ENCODE data around the gene PIK3AP1.

PIK3AP1 gene

DNA sequence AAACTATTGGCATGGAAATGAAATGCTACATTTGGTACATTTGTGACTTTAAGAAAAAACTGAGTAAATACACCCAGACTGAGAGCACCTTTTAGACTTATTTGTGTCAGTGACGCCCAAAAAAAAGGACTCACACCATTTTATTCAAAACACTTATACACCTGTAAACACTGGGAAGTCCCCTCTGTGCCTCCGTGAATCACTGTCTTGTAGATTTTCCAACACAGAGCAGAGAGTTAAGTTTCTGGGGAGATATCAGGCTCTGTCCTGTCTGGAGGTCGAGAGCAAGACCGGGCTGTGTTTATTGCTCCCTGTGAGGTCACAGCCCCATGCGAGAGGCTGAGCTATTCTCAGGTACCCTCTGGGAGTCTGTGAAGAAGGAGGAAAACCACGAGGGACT lies 72.8 kb downstream of the PIK3AP1 start:
- no peak overlapping the region for H3K4me2 ChIP-seq (ENCODE audit: low read length)
- TF ChIP-seq EZH2 (IDR thresholded peaks at IDR 0.05; ENCODE audit: borderline replicate concordance, low read length): no peak
- TF ChIP-seq, protein P1, sequence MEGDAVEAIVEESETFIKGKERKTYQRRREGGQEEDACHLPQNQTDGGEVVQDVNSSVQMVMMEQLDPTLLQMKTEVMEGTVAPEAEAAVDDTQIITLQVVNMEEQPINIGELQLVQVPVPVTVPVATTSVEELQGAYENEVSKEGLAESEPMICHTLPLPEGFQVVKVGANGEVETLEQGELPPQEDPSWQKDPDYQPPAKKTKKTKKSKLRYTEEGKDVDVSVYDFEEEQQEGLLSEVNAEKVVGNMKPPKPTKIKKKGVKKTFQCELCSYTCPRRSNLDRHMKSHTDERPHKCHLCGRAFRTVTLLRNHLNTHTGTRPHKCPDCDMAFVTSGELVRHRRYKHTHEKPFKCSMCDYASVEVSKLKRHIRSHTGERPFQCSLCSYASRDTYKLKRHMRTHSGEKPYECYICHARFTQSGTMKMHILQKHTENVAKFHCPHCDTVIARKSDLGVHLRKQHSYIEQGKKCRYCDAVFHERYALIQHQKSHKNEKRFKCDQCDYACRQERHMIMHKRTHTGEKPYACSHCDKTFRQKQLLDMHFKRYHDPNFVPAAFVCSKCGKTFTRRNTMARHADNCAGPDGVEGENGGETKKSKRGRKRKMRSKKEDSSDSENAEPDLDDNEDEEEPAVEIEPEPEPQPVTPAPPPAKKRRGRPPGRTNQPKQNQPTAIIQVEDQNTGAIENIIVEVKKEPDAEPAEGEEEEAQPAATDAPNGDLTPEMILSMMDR (IDR thresholded peaks at IDR 0.05; ENCODE audit: low read length): no peak
- no peak overlapping the region for H3K9ac ChIP-seq (ENCODE audit: low read length)
- peaks cover 92% of the 10 kb centered on the region for H3K36me3 ChIP-seq (ENCODE audit: insufficient read depth, low read length)
- H3K4me1 ChIP-seq (ENCODE audit: insufficient read depth, low read length, severe bottlenecking): peaks cover 25% of the 10 kb centered on the region
- H2AFZ ChIP-seq (ENCODE audit: low read length): no peak overlapping the region
- peak overlapping the region; percentile 1 for H3K27ac ChIP-seq (ENCODE audit: low read depth, low read length, poor library complexity, severe bottlenecking)
- no peaks in the 10 kb centered on the region for H3K27me3 ChIP-seq (ENCODE audit: insufficient read depth, low read length)
- no peaks in the 10 kb centered on the region for H3F3A ChIP-seq (ENCODE audit: insufficient read depth, low read length)
- H3K79me2 ChIP-seq (ENCODE audit: insufficient read depth, low read length): no peaks in the 10 kb centered on the region
- H3K9me2 ChIP-seq (ENCODE audit: low read depth, low read length): no peaks in the 10 kb centered on the region
- H3K4me3 ChIP-seq (ENCODE audit: low read depth, low read length, poor library complexity, severe bottlenecking): no peak overlapping the region
- no peaks in the 10 kb centered on the region for H4K20me1 ChIP-seq (ENCODE audit: insufficient read depth, low read length)
- H3K9me3 ChIP-seq (ENCODE audit: low read length): no peaks in the 10 kb centered on the region

DNA sequence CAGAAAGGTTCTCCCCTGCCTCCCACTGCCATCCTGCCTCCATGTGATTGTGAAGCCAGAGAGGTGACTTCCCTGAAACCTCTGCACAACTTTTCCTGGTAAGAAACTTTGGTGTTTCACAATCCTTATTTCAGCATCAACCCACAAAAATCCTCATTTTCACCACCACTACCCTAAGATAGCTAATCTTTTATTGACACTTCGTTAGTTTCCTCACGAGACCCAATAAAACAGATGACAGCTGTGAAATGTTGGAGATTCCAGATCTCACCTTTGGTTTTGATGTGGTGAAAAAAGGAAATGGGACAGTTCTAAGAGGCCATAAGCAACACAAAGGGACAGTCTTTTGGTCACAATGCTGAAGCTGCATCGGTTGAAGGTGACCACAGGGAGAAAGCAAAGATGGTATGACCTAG lies 73.6 kb downstream of the PIK3AP1 start:
- TF ChIP-seq EZH2 (IDR thresholded peaks at IDR 0.05; ENCODE audit: borderline replicate concordance, low read length): no peak
- TF ChIP-seq, protein P1 (IDR thresholded peaks at IDR 0.05; ENCODE audit: low read length): no peak
- Histone ChIP-seq H3K9me3 (ENCODE audit: low read length) (no peaks in the 10 kb centered on the region), H3K79me2 (ENCODE audit: insufficient read depth, low read length) (no peaks in the 10 kb centered on the region), H3K27ac (ENCODE audit: low read depth, low read length, poor library complexity, severe bottlenecking) (peak overlapping the region; percentile 1), H3K9ac (ENCODE audit: low read length) (no peak overlapping the region), H2AFZ (ENCODE audit: low read length) (no peak overlapping the region), H3K4me3 (ENCODE audit: low read depth, low read length, poor library complexity, severe bottlenecking) (no peak overlapping the region), H4K20me1 (ENCODE audit: insufficient read depth, low read length) (no peaks in the 10 kb centered on the region), H3K4me2 (ENCODE audit: low read length) (no peak overlapping the region), H3K27me3 (ENCODE audit: insufficient read depth, low read length) (no peaks in the 10 kb centered on the region), H3K9me2 (ENCODE audit: low read depth, low read length) (no peaks in the 10 kb centered on the region), H3F3A (ENCODE audit: insufficient read depth, low read length) (no peaks in the 10 kb centered on the region), H3K4me1 (ENCODE audit: insufficient read depth, low read length, severe bottlenecking) (peaks cover 20% of the 10 kb centered on the region), H3K36me3 (ENCODE audit: insufficient read depth, low read length) (peaks cover 93% of the 10 kb centered on the region)

DNA sequence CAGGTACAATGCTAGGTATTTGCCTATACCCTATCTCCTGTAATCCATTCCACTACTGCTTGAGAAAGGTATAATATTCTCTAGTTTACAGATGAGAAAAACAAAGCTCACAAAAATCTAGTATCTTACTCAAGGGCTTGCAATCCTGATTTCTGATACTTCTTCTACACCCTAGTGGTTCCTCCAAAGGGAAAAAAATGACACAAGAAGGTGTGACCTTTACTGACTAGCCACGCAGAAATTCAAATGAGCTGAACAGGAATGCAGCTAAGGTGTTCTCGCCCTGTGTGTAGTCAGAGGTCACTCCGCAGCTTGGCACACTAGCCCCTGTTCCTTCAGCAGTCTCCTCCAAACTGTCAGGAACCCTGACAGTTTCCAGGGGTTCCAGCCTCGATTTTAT lies 74.0 kb downstream of the PIK3AP1 start:
- Histone ChIP-seq H3K9me3 (ENCODE audit: low read length) (no peaks in the 10 kb centered on the region), H3K4me2 (ENCODE audit: low read length) (no peak overlapping the region), H3F3A (ENCODE audit: insufficient read depth, low read length) (no peaks in the 10 kb centered on the region), H3K4me3 (ENCODE audit: low read depth, low read length, poor library complexity, severe bottlenecking) (no peak overlapping the region), H3K27ac (ENCODE audit: low read depth, low read length, poor library complexity, severe bottlenecking) (peak overlapping the region; percentile 1), H2AFZ (ENCODE audit: low read length) (no peak overlapping the region), H3K9me2 (ENCODE audit: low read depth, low read length) (no peaks in the 10 kb centered on the region), H3K79me2 (ENCODE audit: insufficient read depth, low read length) (no peaks in the 10 kb centered on the region), H3K9ac (ENCODE audit: low read length) (no peak overlapping the region), H4K20me1 (ENCODE audit: insufficient read depth, low read length) (no peaks in the 10 kb centered on the region), H3K27me3 (ENCODE audit: insufficient read depth, low read length) (no peaks in the 10 kb centered on the region), H3K36me3 (ENCODE audit: insufficient read depth, low read length) (peaks cover 93% of the 10 kb centered on the region), H3K4me1 (ENCODE audit: insufficient read depth, low read length, severe bottlenecking) (peaks cover 15% of the 10 kb centered on the region)
- TF ChIP-seq, protein P1 (IDR thresholded peaks at IDR 0.05; ENCODE audit: low read length): no peak
- TF ChIP-seq EZH2 (IDR thresholded peaks at IDR 0.05; ENCODE audit: borderline replicate concordance, low read length): no peak
